GM19238 (cell line): ENCODE results near the gene KIF13A.
A peak's percentile ranks its signal among the peaks of the same experiment; 100 is the strongest.
"Not testable (repeated sequence)": the region's sequence is repeated elsewhere in the genome, so short reads cannot be mapped to it uniquely, and the experiment has no call there.

Source experiments
- DNase-seq: peaks from one replicate; pipeline ENCODE4 v3.0.0; 2011; ENCODE audit warnings: low spot score; ENCODE audit not compliant: insufficient read length

Gene KIF13A

GRCh38 chr6:17999425-17999824, 12.0 kb upstream of the KIF13A start:
- no peak for DNase-seq

- DNase-seq = no peak
These were observed 11.0 kb upstream of the KIF13A start for GRCh38 chr6:17998442-17998841.

GRCh38 chr6:17998003-17998402, 10.6 kb upstream of the KIF13A start:
- no peak for DNase-seq

DNA sequence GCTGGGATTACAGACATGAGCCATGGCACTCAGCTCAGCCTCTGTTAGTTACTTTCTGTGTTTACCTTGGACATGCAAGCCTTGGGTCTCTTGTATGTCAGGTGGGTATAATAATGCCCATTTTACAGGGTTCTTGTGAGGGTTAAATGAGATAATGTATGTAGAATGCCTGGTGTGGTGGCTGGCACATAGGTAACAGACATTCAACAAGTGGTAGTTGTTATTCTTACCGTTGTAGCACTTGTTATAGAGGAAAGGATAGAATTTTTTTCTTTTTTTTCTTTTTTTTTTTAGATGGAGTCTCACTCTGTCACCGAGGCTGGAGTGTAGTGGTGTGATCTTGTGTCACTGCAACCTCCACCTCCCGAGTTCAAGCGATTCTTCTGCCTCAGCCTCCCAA, 8.0 kb upstream of the KIF13A start:
- no peak for DNase-seq

DNA sequence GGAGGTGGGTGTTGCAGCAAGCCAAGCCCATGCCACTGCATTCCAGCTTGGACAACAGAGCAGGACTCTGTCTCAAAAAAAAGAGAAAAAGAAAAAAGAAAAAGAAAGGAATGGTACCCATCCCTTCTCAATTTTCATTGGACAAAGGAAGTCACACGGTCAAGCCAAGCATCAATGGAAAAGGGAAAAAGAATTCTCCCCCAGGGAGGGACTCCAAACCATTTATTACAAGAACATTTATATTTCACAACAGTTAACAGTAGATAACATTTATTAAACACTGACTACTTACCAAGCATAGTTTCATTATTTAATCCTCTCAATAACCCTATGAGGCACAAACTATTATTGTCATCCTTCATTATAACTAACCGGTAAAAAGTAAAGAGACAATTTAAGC, 6.6 kb upstream of the KIF13A start:
- no peak for DNase-seq

- DNase-seq = no peak
These were observed 1.0 kb upstream of the KIF13A start for GRCh38 chr6:17988422-17988944.

DNA sequence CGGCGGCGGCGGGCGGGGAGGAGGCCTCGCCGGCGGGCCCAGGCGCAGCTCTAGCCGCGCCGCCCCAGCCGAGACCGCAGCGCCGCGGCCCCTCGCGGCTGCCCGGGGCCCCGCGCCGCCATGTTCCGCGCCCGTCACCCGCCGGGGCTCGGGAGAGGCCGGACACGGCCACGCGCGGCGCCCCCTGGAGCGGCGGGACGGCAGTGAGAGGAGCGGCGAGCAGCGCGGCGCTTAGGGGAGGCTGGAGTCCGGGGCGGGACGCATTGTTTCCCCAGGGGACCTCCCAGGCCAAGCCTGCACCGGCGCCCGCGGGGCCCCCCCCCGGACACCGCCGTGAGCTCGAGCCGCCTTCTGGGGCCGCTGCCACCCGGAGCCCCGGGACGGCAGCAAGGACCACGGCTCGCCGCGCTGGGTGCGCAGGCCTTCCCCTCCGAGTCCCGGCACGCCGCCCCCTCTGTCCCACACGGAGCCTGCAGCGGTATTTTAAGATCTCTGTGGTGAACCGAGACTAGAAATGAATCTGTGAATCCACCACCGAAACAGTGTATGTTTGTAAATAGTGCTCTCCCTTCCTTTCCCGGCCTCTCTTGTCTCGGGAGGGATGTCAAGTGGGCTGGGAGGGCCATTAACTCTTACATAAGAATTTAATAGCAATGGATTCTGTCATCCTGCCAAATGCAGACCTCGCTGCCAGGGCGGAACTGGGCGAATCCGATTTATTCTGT, 424 bp upstream of the KIF13A start:
- peak; percentile 54 for DNase-seq

GRCh38 chr6:17986656-17987446, 584 bp downstream of the KIF13A start:
- peak; percentile 12 for DNase-seq

DNA sequence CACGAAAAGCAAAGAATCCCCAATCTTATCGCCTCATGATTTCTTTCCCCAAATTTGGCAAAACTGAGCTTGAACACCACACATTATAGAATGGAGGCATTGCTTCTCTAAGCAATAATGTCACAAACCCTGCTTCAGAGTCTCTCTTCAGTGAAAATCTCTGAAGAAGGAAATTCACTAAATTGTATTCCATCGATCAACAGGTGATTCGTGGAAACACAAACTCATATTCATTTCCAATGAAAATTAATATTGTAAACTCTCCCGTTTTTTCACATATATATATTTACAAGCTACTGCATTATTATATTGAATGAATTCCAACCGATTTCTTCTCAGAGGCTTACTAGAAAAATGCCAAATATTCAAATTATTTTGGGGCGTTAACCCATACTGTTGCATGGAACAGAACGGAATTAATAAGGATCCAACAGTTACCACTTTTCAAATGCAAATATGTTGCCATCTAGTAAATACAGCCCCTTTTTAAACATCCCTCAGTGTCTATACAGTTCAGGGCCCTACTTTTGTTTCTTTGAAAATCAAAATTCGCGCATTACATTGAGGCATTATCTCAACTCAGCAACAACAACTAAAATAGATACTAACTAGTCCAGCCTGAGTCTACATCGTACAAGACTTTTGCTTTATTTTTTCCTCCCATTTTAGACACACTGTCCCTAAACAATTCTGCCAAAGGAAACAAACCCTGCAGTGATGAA, 1.3 kb downstream of the KIF13A start:
- DNase-seq = no peak

DNA sequence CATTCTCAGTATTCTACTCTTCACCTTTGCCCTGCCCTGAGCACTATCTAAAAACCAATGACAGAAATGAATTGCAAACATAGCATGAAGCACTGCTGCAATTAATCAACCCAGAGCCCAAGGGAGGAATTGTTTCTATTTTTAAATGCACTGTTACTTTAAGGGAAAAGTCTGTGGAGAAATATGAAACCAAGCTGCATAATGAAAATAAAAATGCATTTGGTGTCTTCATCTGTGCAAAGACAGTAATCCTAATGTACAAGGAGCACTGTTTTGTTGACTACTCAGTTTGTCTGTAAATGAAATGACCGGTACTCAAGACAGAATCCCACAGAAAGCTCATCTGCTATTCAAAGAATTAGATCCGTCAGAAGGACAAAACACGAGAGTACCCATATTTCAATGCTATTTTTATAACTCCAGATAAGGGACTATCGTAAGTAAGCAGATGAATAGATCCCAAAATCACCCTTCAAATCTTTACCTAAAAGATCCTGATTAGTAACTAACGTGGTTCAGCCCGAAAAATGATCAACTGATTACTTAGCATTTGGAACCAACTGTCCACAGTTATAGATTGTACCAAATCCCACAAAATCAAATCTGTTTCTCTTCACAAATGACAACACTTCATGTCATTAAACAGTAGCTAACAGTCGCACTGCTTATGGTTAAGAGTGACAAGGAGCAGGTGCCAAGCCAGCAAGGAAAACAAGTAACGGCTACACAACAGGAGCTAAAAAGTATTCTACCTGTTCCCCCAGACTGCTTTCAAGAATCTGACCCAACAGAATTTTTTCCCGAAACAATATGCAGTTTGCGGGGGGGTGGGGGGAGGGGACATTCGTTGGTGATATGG, 2.4 kb downstream of the KIF13A start:
- DNase-seq = no peak

GRCh38 chr6:17984399-17984798, 3.0 kb downstream of the KIF13A start:
- DNase-seq = no peak

DNA sequence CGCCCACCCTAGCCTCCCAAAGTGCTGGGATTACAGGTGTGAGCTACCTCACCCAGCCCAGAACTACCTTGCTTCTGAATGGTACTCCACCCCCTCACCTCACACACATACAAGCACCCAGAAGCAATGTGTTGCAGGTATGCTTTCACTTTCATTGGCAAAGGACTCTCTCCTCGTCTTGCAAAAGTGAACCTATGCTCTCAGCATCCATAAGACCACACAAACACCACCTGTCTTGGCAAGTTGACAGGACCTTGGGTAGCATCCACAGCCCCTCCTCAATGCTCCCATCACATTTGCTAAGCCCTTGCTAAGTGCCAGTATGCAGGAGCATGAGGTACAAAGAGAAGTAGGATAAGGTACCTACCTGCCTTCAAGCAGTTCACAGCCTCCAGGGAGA, 3.7 kb downstream of the KIF13A start:
- no peak for DNase-seq

GRCh38 chr6:17980329-17980728, 7.1 kb downstream of the KIF13A start:
- no peak for DNase-seq

- no peak for DNase-seq
These were observed 8.0 kb downstream of the KIF13A start for GRCh38 chr6:17979479-17979878.

- not testable (repeated sequence) for DNase-seq
These were observed 11.2 kb downstream of the KIF13A start for GRCh38 chr6:17976258-17976657.

GRCh38 chr6:17974570-17975368, 12.7 kb downstream of the KIF13A start:
- no peak for DNase-seq

GRCh38 chr6:17972978-17973622, 14.3 kb downstream of the KIF13A start:
- no peak for DNase-seq

- DNase-seq = no peak
These were observed 15.1 kb downstream of the KIF13A start for GRCh38 chr6:17972074-17972952.
